Left ventricle myocardium inferior (tissue), 1 donor: ENCODE results near the gene ITPR1. TPM values are rescaled to one million over a fixed set of nuclear protein-coding genes. Genes with fewer than 3 reads are reported as not detected.
"Not testable (repeated sequence)": the region's sequence is repeated elsewhere in the genome, so short reads cannot be mapped to it uniquely, and the experiment has no call there.

Experiments used
- DNase-seq: peaks from one replicate; pipeline ENCODE4 v3.0.0-alpha.2; 2020
- H3K27ac ChIP-seq: fragments of 200-600 bp; replicated peaks from 2 replicates; pipeline ENCODE4 v1.8.0; 2021
- H3K27me3 ChIP-seq: fragments of 200-600 bp; 2 replicates; pipeline ENCODE4 v1.8.0; 2021; ENCODE audit warnings: low read depth
- H3K36me3 ChIP-seq: fragments of 200-600 bp; 2 replicates; pipeline ENCODE4 v1.8.0; 2021
- H3K4me1 ChIP-seq: fragments of 200-600 bp; 2 replicates; pipeline ENCODE4 v1.8.0; 2021
- H3K4me3 ChIP-seq: fragments of 200-600 bp; 2 replicates; pipeline ENCODE4 v1.8.0; 2021; ENCODE audit warnings: mild to moderate bottlenecking, moderate library complexity
- H3K9me3 ChIP-seq: fragments of 200-600 bp; replicated peaks from 2 replicates; pipeline ENCODE4 v1.8.0; 2021
- intact Hi-C: fragments of 100-400 bp; cut with micrococcal nuclease; formaldehyde crosslinking; loops from one replicate; pipeline ENCODE4 v1.11.0; 2022
- total RNA-seq: library from RNA; stranded (reverse); fragmentation: NEBNext Ultra II Directional; extraction: Animal tissue kit (Norgen Biotek cat#: 25700); gene quantifications from one replicate; pipeline ENCODE4 v1.2.1, GENCODE V29; 2021
- TF ChIP-seq, protein P1 (sequence below): fragments of 200-600 bp; IDR thresholded peaks from 2 replicates; pipeline ENCODE4 v1.8.0; 2021; ENCODE audit warnings: antibody characterized with exemption, mild to moderate bottlenecking, borderline replicate concordance
- donor health status: DM: no; HTN: yes; CAD: no; lungs with severe emphysema.

Gene ITPR1
- total RNA-seq, 1 donor from 2014 or later = 29.0 TPM

- intact Hi-C loops = loop anchor here (10.0 kb wide), 1 partner anchor 93 kb away; the partner anchor contains the start of gene ITPR1
- Histone ChIP-seq H3K4me1 (peaks cover 73% of the 10 kb centered on the region), H3K36me3 (no peaks in the 10 kb centered on the region), H3K27me3 (no peaks in the 10 kb centered on the region), H3K4me3 (no peak overlapping the region), H3K27ac (peak overlapping the region; percentile 67), H3K9me3 (no peaks in the 10 kb centered on the region)
- no peak for DNase-seq
- TF ChIP-seq, protein P1, sequence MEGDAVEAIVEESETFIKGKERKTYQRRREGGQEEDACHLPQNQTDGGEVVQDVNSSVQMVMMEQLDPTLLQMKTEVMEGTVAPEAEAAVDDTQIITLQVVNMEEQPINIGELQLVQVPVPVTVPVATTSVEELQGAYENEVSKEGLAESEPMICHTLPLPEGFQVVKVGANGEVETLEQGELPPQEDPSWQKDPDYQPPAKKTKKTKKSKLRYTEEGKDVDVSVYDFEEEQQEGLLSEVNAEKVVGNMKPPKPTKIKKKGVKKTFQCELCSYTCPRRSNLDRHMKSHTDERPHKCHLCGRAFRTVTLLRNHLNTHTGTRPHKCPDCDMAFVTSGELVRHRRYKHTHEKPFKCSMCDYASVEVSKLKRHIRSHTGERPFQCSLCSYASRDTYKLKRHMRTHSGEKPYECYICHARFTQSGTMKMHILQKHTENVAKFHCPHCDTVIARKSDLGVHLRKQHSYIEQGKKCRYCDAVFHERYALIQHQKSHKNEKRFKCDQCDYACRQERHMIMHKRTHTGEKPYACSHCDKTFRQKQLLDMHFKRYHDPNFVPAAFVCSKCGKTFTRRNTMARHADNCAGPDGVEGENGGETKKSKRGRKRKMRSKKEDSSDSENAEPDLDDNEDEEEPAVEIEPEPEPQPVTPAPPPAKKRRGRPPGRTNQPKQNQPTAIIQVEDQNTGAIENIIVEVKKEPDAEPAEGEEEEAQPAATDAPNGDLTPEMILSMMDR = no peak
Measured at GRCh38 chr3:4587838-4588105, 94.6 kb downstream of the ITPR1 start.

GRCh38 chr3:4588466-4588865 is 95.3 kb downstream of the ITPR1 start:
- Histone ChIP-seq H3K4me1 (peaks cover 66% of the 10 kb centered on the region), H3K4me3 (no peak overlapping the region), H3K27me3 (no peaks in the 10 kb centered on the region), H3K36me3 (no peaks in the 10 kb centered on the region), H3K27ac (peak overlapping the region; percentile 67), H3K9me3 (no peaks in the 10 kb centered on the region)
- peak; percentile 24 for DNase-seq
- TF ChIP-seq, protein P1 = no peak
- intact Hi-C loops = loop anchor here (10.0 kb wide), 1 partner anchor 94 kb away; the partner anchor contains the start of gene ITPR1

GRCh38 chr3:4589475-4590097 is 96.4 kb downstream of the ITPR1 start:
- H3K4me3 ChIP-seq = no peak overlapping the region
- intact Hi-C loops = loop anchor here (10.0 kb wide), 1 partner anchor 95 kb away; the partner anchor contains the start of gene ITPR1
- peaks cover 55% of the 10 kb centered on the region for H3K4me1 ChIP-seq
- DNase-seq = peak; percentile 42
- H3K27ac ChIP-seq = peak overlapping the region; percentile 67
- H3K27me3 ChIP-seq = no peaks in the 10 kb centered on the region
- no peaks in the 10 kb centered on the region for H3K36me3 ChIP-seq
- no peaks in the 10 kb centered on the region for H3K9me3 ChIP-seq
- TF ChIP-seq, protein P1 = no peak

GRCh38 chr3:4590849-4591248 is 97.7 kb downstream of the ITPR1 start:
- peaks cover 44% of the 10 kb centered on the region for H3K4me1 ChIP-seq
- H3K36me3 ChIP-seq, DNase-seq, intact Hi-C loops, H3K27me3 ChIP-seq, H3K4me3 ChIP-seq, H3K9me3 ChIP-seq: not testable (repeated sequence)
- H3K27ac ChIP-seq = peak overlapping the region; percentile 67

- DNase-seq = no peak
- Histone ChIP-seq H3K4me1 (peaks cover 39% of the 10 kb centered on the region), H3K27me3 (no peaks in the 10 kb centered on the region), H3K27ac (no peak overlapping the region), H3K4me3 (no peak overlapping the region), H3K36me3 (no peaks in the 10 kb centered on the region), H3K9me3 (no peaks in the 10 kb centered on the region)
- TF ChIP-seq, protein P1 = no peak
- intact Hi-C loops = no loop called here
Measured at GRCh38 chr3:4591669-4592068, 98.5 kb downstream of the ITPR1 start.

- Histone ChIP-seq H3K4me3 (no peak overlapping the region), H3K27me3 (no peaks in the 10 kb centered on the region), H3K36me3 (no peaks in the 10 kb centered on the region), H3K9me3 (no peaks in the 10 kb centered on the region), H3K4me1 (peaks cover 30% of the 10 kb centered on the region), H3K27ac (no peak overlapping the region)
- intact Hi-C loops = no loop called here
- no peak for DNase-seq
- TF ChIP-seq, protein P1 = no peak
Measured at GRCh38 chr3:4593014-4593413, 99.9 kb downstream of the ITPR1 start.
